GM13977 (cell line): ENCODE measurements around the gene ANP32A.

Experiments used
- DNase-seq: peaks from one replicate; pipeline ENCODE4 v3.0.0; 2012; ENCODE audit warnings: low spot score
- in situ Hi-C: fragments of 300-500 bp; cut with MboI; formaldehyde crosslinking; loops from one replicate; pipeline ENCODE4 v1.12.0; 2022; ENCODE audit warnings: low sequenced_read_pairs, low pct_unique_long_range_greater_than_20kb, mixed read lengths, inconsistent platforms; ENCODE audit not compliant: unreplicated experiment
- TF ChIP-seq, protein P1 (sequence below): IDR thresholded peaks from 2 replicates; pipeline ENCODE4 v1.5.1; 2012; ENCODE audit warnings: mild to moderate bottlenecking, control low read depth; ENCODE audit not compliant: insufficient read depth; ENCODE audit errors: extremely low read depth, missing control alignments

ANP32A gene

DNA sequence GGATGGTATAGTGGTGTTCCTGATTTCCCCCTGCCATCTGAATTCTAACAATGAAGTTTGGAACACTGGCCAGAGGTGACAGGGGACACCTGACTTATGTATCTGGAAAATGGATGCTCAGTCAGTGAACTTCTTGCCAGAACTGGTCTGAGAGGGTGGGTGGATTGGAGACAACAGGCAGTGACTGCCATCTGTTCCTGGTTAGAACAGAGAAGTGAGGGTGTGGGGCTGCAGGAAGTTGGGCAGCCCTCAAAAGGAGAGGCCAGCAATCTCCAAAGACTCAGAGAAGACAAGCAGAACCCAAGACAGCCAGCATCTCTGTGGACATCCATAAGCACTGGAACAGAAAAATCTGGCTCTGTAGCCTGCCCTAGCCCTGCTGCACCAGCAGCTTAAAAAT, 50.5 kb downstream of the ANP32A start:
- in situ Hi-C loops = no loop called here
- TF ChIP-seq, protein P1, sequence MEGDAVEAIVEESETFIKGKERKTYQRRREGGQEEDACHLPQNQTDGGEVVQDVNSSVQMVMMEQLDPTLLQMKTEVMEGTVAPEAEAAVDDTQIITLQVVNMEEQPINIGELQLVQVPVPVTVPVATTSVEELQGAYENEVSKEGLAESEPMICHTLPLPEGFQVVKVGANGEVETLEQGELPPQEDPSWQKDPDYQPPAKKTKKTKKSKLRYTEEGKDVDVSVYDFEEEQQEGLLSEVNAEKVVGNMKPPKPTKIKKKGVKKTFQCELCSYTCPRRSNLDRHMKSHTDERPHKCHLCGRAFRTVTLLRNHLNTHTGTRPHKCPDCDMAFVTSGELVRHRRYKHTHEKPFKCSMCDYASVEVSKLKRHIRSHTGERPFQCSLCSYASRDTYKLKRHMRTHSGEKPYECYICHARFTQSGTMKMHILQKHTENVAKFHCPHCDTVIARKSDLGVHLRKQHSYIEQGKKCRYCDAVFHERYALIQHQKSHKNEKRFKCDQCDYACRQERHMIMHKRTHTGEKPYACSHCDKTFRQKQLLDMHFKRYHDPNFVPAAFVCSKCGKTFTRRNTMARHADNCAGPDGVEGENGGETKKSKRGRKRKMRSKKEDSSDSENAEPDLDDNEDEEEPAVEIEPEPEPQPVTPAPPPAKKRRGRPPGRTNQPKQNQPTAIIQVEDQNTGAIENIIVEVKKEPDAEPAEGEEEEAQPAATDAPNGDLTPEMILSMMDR = no peak
- no peak for DNase-seq

DNA sequence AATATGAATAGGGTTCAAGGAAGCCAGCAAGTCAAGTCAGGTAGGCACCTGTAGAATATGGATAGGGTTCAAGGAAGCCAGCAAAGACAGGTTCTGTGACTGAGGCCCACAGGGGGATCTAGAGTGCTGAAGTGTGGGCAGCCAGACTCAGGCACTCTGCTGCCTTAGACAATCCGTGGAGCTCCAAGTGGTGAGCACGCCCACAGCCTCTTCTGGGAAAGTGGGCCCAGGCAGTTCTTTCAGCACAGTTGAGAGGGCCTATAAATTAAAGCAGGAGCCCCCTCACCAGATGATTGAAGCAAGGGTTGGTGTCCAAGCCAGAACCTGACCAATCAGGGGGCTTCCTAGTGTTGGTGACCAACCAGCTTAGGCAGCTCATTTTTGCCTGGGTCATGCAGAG, 51.0 kb downstream of the ANP32A start:
- in situ Hi-C loops = no loop called here
- no peak for DNase-seq
- TF ChIP-seq, protein P1 = no peak

DNA sequence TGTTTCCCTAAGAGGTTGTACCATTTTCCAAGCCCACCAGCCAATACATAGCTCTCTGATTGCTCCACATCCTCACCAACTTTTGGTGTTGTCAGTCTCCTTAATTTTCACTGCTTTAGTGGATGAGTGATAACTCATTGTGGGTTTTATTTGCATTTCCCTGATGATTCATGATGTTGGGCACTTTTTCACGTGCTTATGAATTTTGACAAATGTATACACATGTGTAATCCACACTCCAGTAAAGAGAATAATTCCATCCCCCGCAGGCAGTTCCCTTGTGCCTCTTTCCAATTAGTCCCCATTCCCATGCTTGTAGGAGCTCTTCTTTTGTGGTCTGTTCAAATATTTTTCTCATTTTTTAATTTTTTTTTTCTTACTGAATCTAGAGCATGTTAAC, 52.4 kb downstream of the ANP32A start:
- DNase-seq = no peak
- TF ChIP-seq, protein P1 = no peak
- in situ Hi-C loops = no loop called here

DNA sequence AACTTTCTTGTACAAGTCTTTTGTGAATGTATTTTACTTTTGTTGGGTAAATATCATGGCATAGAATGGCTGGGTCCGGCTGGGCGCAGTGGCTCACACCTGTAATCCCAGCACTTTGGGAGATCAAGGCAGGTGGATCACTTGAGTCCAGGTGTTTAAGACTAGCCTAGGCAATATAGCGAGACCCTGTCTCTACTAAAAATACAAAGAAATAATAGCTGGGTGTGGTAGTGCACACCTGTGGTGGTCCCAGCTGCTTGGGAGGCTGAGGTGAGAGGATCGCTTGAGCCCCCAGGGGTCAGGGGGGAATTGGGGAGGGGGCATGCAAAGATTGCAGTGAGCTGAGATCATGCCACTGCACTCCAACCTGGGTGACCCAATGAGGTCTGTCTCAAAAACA, 52.9 kb downstream of the ANP32A start:
- TF ChIP-seq, protein P1 = no peak
- in situ Hi-C loops = no loop called here
- DNase-seq = no peak

DNA sequence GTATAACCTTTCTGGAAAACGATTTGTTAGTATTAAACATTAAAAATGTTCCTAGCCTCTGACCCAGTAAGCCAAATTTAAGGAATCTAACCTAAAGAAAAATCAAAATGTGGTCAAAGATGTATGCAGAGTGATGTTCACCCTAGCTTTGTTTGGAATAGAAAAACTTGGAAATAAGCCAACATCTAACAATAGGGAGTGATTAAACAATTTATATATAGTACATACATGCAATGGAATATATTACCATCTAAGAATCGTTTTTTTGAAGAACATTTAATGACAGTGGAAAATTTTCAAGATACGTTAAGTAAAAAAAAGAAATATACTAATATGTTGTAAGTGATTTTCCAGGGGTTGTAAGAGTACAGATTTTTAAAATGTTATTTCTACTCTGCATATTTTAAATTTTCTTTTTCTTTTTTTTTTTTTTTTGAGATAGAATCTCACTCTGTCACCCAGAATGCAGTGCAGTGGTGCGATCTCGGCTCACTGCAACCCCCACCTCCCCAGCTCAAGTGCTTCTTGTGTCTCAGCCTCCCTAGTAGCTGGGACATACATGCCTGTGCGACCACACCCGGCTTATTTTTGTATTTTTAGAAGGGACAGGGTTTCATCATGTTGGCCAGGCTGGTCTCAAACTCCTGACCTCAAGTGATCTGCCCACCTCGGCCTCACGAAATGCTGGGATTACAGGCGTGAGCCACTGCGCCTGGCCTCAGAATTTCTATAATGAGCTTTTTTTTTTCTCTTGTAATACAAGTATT, 54.9 kb downstream of the ANP32A start:
- TF ChIP-seq, protein P1 = no peak
- in situ Hi-C loops = no loop called here

DNA sequence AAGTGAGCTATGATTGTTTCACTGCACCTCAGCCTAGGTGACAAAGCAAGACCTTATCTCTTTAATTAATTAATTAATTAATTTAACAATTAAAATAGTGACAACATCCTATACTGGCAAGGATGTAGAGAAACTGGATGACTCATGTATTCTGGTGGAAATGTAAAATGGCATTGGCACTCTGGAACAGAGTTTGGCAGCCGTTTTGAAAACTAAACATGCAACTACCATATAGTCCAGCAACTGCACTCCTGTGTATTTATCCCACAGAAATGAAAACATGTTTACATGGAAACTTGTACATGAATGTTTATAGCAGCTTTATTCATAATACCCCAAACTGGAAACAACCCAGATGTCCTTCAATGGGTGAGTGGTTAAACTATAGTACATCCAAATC, 56.6 kb downstream of the ANP32A start:
- in situ Hi-C loops = no loop called here
- TF ChIP-seq, protein P1 = no peak
- no peak for DNase-seq

More for the DNA sequence above, 54.9 kb downstream of the ANP32A start:
- DNase-seq = no peak
